Left cardiac atrium (tissue), 4 donors: ENCODE measurements around the gene TRAF3IP1. TPM values are rescaled to one million over a fixed set of nuclear protein-coding genes. Genes with fewer than 3 reads are reported as not detected.
"Not testable (repeated sequence)": the region's sequence is repeated elsewhere in the genome, so short reads cannot be mapped to it uniquely, and the experiment has no call there.

Experiments
- ATAC-seq, 2 donors: fragments of 200-7000 bp; cut with Tn5 transposase; one replicate each; pipeline ENCODE4 v1.9.1; 2020; ENCODE audit warnings: mild to moderate bottlenecking in 2 of 2, moderate library complexity in 2 of 2
- DNase-seq: peaks from one replicate; pipeline ENCODE4 v3.0.0-alpha.2; 2020
- intact Hi-C, 2 donors: fragments of 100-400 bp; cut with DNase I; formaldehyde crosslinking; loops; one replicate each; pipeline versions ENCODE4 v1.14.1 to v1.15.1; 2022 to 2023
- total RNA-seq, 2 donors: library from RNA; stranded (reverse); fragmentation: NEBNext Ultra II Directional; extraction: Animal tissue kit (Norgen Biotek cat#: 25700); gene quantifications; one replicate each; pipeline ENCODE4 v1.2.1, GENCODE V29; 2021
- donor health status: DM: no; HTN: yes; CAD: no.
- donor health status: DM: no; HTN: yes; CAD: no; lungs with severe emphysema.
- donor health status: DM: yes; HTN: yes; CAD: no.
- donor health status: Dilated cardiomyopathy.

The TRAF3IP1 gene
- total RNA-seq, 2 donors from 2014 or later = 12.1 to 14.2 TPM

GRCh38 chr2:238305092-238305862 is 15.0 kb upstream of the TRAF3IP1 start:
- intact Hi-C loops = no loop called here
- DNase-seq = no peak
- ATAC-seq = no peak

- intact Hi-C loops = no loop called here
- DNase-seq = no peak
- ATAC-seq = no peak
Observed at GRCh38 chr2:238305965-238306671, 14.2 kb upstream of the TRAF3IP1 start.

GRCh38 chr2:238306672-238306998 is 13.7 kb upstream of the TRAF3IP1 start:
- intact Hi-C loops = no loop called here
- DNase-seq = no peak
- ATAC-seq = peak in 1 of 2 donors; percentile 53

- no peak for DNase-seq
- intact Hi-C loops = no loop called here
- ATAC-seq = no peak
Observed at GRCh38 chr2:238308177-238308576, 12.1 kb upstream of the TRAF3IP1 start.

- intact Hi-C loops, ATAC-seq, DNase-seq: not testable (repeated sequence)
Observed at GRCh38 chr2:238310721-238311120, 9.6 kb upstream of the TRAF3IP1 start.

- DNase-seq (no peak), ATAC-seq (no peak)
- intact Hi-C loops = no loop called here
Observed at GRCh38 chr2:238313289-238313990, 6.9 kb upstream of the TRAF3IP1 start.

- intact Hi-C loops = no loop called here
- DNase-seq (no peak), ATAC-seq (no peak)
Observed at GRCh38 chr2:238313991-238314350, 6.3 kb upstream of the TRAF3IP1 start.

GRCh38 chr2:238314576-238314975 is 5.7 kb upstream of the TRAF3IP1 start:
- ATAC-seq (no peak), DNase-seq (no peak)
- intact Hi-C loops = no loop called here

- ATAC-seq (no peak), DNase-seq (no peak)
- intact Hi-C loops = no loop called here
Observed at GRCh38 chr2:238315031-238315595, 5.2 kb upstream of the TRAF3IP1 start.

GRCh38 chr2:238320648-238321281 is 447 bp downstream of the TRAF3IP1 start:
- intact Hi-C loops = no loop called here
- DNase-seq (no peak), ATAC-seq (peak; percentile 3)

GRCh38 chr2:238321467-238321866 is 1.1 kb downstream of the TRAF3IP1 start:
- intact Hi-C loops = no loop called here
- ATAC-seq = no peak

GRCh38 chr2:238322001-238322411 is 1.7 kb downstream of the TRAF3IP1 start:
- intact Hi-C loops = no loop called here
- no peak for ATAC-seq
- no peak for DNase-seq

More at GRCh38 chr2:238321467-238321866, 1.1 kb downstream of the TRAF3IP1 start:
- no peak for DNase-seq

- intact Hi-C loops, DNase-seq, ATAC-seq: not testable (repeated sequence)
Observed at GRCh38 chr2:238324248-238324647, 3.9 kb downstream of the TRAF3IP1 start.

- no peak for ATAC-seq
- intact Hi-C loops = no loop called here
- no peak for DNase-seq
Observed at GRCh38 chr2:238325694-238326093, 5.4 kb downstream of the TRAF3IP1 start.

GRCh38 chr2:238326801-238327365 is 6.6 kb downstream of the TRAF3IP1 start:
- no peak for DNase-seq
- intact Hi-C loops = no loop called here

GRCh38 chr2:238327751-238328150 is 7.4 kb downstream of the TRAF3IP1 start:
- intact Hi-C loops = no loop called here
- ATAC-seq = no peak
- no peak for DNase-seq

More at GRCh38 chr2:238326801-238327365, 6.6 kb downstream of the TRAF3IP1 start:
- no peak for ATAC-seq

- intact Hi-C loops = no loop called here
- no peak for ATAC-seq
- no peak for DNase-seq
Observed at GRCh38 chr2:238330391-238330790, 10.1 kb downstream of the TRAF3IP1 start.

- intact Hi-C loops = no loop called here
Observed at GRCh38 chr2:238331916-238332315, 11.6 kb downstream of the TRAF3IP1 start.

GRCh38 chr2:238334885-238335284 is 14.6 kb downstream of the TRAF3IP1 start:
- no peak for ATAC-seq
- intact Hi-C loops = no loop called here
- DNase-seq = no peak

More at GRCh38 chr2:238331916-238332315, 11.6 kb downstream of the TRAF3IP1 start:
- no peak for DNase-seq
- no peak for ATAC-seq
